ENCODE measurements around the gene MYEF2. TPM values are rescaled to one million over a fixed set of nuclear protein-coding genes. Genes with fewer than 3 reads are reported as not detected.

The MYEF2 gene
- total and polyA plus RNA-seq, 8 donors: 6.0 to 193 (median 22.5) TPM

GRCh38 chr15:48085591-48085930, 92.5 kb downstream of the MYEF2 start:
- Histone ChIP-seq H3K4me1 (peaks cover 0 to 10% (median 2%) of the 10 kb centered on the region in 4 donors), H3K27me3 (no peaks in the 10 kb centered on the region), H3K36me3 (no peaks in the 10 kb centered on the region), H3K9me3 (no peaks in the 10 kb centered on the region), H3K4me3 (no peak overlapping the region), H3K27ac (no peak overlapping the region)
- WGBS, 5 donors: 88 to 96% (median 92%) methylated on average over 6 of the region's 6 CpGs
- DNase-seq: no peak
- intact Hi-C loops (cut with DNase I; ENCODE audit: low total_unique reads): no loop called here
- TF ChIP-seq, protein P1, sequence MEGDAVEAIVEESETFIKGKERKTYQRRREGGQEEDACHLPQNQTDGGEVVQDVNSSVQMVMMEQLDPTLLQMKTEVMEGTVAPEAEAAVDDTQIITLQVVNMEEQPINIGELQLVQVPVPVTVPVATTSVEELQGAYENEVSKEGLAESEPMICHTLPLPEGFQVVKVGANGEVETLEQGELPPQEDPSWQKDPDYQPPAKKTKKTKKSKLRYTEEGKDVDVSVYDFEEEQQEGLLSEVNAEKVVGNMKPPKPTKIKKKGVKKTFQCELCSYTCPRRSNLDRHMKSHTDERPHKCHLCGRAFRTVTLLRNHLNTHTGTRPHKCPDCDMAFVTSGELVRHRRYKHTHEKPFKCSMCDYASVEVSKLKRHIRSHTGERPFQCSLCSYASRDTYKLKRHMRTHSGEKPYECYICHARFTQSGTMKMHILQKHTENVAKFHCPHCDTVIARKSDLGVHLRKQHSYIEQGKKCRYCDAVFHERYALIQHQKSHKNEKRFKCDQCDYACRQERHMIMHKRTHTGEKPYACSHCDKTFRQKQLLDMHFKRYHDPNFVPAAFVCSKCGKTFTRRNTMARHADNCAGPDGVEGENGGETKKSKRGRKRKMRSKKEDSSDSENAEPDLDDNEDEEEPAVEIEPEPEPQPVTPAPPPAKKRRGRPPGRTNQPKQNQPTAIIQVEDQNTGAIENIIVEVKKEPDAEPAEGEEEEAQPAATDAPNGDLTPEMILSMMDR (IDR thresholded peaks at IDR 0.05): no peak
- TF ChIP-seq EP300 (IDR thresholded peaks at IDR 0.05): no peak
- no peak for TF ChIP-seq POLR2AphosphoS5 (IDR thresholded peaks at IDR 0.05)
- TF ChIP-seq POLR2A (IDR thresholded peaks at IDR 0.05): no peak

- intact Hi-C loops (cut with DNase I; ENCODE audit: low total_unique reads): no loop called here
- Histone ChIP-seq H3K4me3 (no peak overlapping the region), H3K27me3 (no peaks in the 10 kb centered on the region), H3K9me3 (no peaks in the 10 kb centered on the region), H3K36me3 (no peaks in the 10 kb centered on the region), H3K27ac (no peak overlapping the region), H3K4me1 (peaks cover 0 to 10% (median 2%) of the 10 kb centered on the region in 4 donors)
- no peak for TF ChIP-seq POLR2A (IDR thresholded peaks at IDR 0.05)
- no peak for TF ChIP-seq POLR2AphosphoS5 (IDR thresholded peaks at IDR 0.05)
- TF ChIP-seq, protein P1 (IDR thresholded peaks at IDR 0.05): peak in 2 of 7 experiments; percentile 8 to 10
- no peak for TF ChIP-seq EP300 (IDR thresholded peaks at IDR 0.05)
- 65 to 75% (median 69%) methylated on average over 6 of the region's 6 CpGs for WGBS, 5 donors
- peak in 1 of 2 donors; percentile 68 for DNase-seq
These were observed 93.1 kb downstream of the MYEF2 start for GRCh38 chr15:48084759-48085590.

Other genes starting within 250 kb of the MYEF2 start
- gene SLC24A5, start 57.3 kb downstream of the MYEF2 start, total RNA-seq: not detected
- gene SLC24A5, start 57.3 kb downstream of the MYEF2 start, polyA plus RNA-seq: under 1 TPM in 1 of 3 donors, not detected in 2; 0.13 TPM
- gene CTXN2, start 13.4 kb upstream of the MYEF2 start, total RNA-seq: under 1 TPM in 1 of 5 donors, not detected in 4; 0.18 TPM
- under 1 TPM in 1 of 3 donors, not detected in 2; 0.05 TPM for gene CTXN2, start 13.4 kb upstream of the MYEF2 start, polyA plus RNA-seq
- under 1 TPM in 1 of 5 donors, not detected in 4; 0.92 TPM for gene SLC12A1, start 28.0 kb upstream of the MYEF2 start, total RNA-seq
- not detected for gene SLC12A1, start 28.0 kb upstream of the MYEF2 start, polyA plus RNA-seq
- gene DUT, start 153.1 kb upstream of the MYEF2 start, total RNA-seq: 100 to 1,000 TPM in 2 of 5 donors, 10 to 100 TPM in 2, 1 to 10 TPM in 1; 7.6 to 207 (median 27.5) TPM
- 10 to 100 TPM; 62.8 to 90.1 (median 76.4) TPM for gene DUT, start 153.1 kb upstream of the MYEF2 start, polyA plus RNA-seq